Heart left ventricle (tissue), 16 donors: Measurements from ENCODE around the gene ESYT2. TPM values are rescaled to one million over a fixed set of nuclear protein-coding genes. Genes with fewer than 3 reads are reported as not detected.
A peak's percentile ranks its signal among the peaks of the same experiment; 100 is the strongest.

ENCODE experiments used
- ATAC-seq, 4 donors: fragments of 200-7000 bp; cut with Tn5 transposase; one replicate each; pipeline ENCODE4 v1.9.1; 2020 to 2022; ENCODE audit warnings: moderate library complexity in 4 of 4, mild to moderate bottlenecking in 3 of 4, moderate number of reproducible peaks in 1 of 4
- DNase-seq, 5 donors: peaks; one replicate each; pipeline ENCODE4 v3.0.0-alpha.2; 2020
- H3K27ac ChIP-seq, 12 donors: fragments of 200-600 bp; sonication (generic) in 4 of 12; one replicate each; pipeline versions ENCODE4 v1.5.0 to v1.8.0; 2016 to 2022; ENCODE audit warnings: mild to moderate bottlenecking in 2 of 12
- H3K27me3 ChIP-seq, 9 donors: fragments of 200-600 bp; sonication (generic) in 2 of 9; one replicate each; pipeline versions ENCODE4 v1.5.1 to v1.8.0; 2016 to 2022; ENCODE audit warnings: mild to moderate bottlenecking in 3 of 9
- H3K36me3 ChIP-seq, 9 donors: fragments of 200-600 bp; sonication (generic) in 2 of 9; one replicate each; pipeline versions ENCODE4 v1.5.0 to v1.8.0; 2018 to 2022; ENCODE audit warnings: mild to moderate bottlenecking in 2 of 9
- H3K4me1 ChIP-seq, 12 donors: fragments of 200-600 bp; sonication (generic) in 4 of 12; one replicate each; pipeline versions ENCODE4 v1.5.0 to v1.8.0; 2016 to 2022; ENCODE audit warnings: mild to moderate bottlenecking in 3 of 12
- H3K4me3 ChIP-seq, 12 donors: fragments of 200-600 bp; sonication (generic) in 4 of 12; one replicate each; pipeline versions ENCODE4 v1.5.0 to v1.8.0; 2017 to 2022; ENCODE audit warnings: mild to moderate bottlenecking in 9 of 12, moderate library complexity in 4 of 12
- H3K9me3 ChIP-seq, 12 donors: fragments of 200-600 bp; sonication (generic) in 4 of 12; one replicate each; pipeline versions ENCODE4 v1.5.0 to v1.8.0; 2016 to 2022; ENCODE audit warnings: mild to moderate bottlenecking in 1 of 12
- POLR2A ChIP-seq, 2 donors: fragments of 450-650 bp; IDR thresholded peaks; one replicate each; pipeline ENCODE4 v1.6.1; 2017; ENCODE audit warnings: antibody characterized with exemption in 2 of 2, mild to moderate bottlenecking in 2 of 2, moderate library complexity in 2 of 2
- WGBS, 4 donors: extraction: QIAGEN DNeasy Blood & Tissue Kit in 2 of 4; methylation state at CpG; one replicate each; pipeline versions ENCODE4 v1.1.5 to v1.1.7; 2013 to 2018; 5-methylcytosine and 5-hydroxymethylcytosine counted together
- intact Hi-C, 10 donors: fragments of 100-400 bp; cut with DNase I; formaldehyde crosslinking; loops; one replicate each; pipeline versions ENCODE4 v1.11.1 to v1.14.2; 2022
- polyA plus RNA-seq, 2 donors: library from polyadenylated mRNA; stranded (reverse); fragments of 200-250 nt; gene quantifications; one replicate each; pipeline ENCODE4 v1.2.3, GENCODE V29; 2013
- total RNA-seq, 9 donors: library from RNA; depleted of rRNA in 2 of 9; stranded (reverse); fragments of >200 nt in 2 of 9; fragmentation: NEBNext Ultra II Directional in 3 of 9; extraction: Animal tissue kit (Norgen Biotek cat#: 25700) in 3 of 9; gene quantifications; one replicate each; pipeline versions ENCODE4 v1.1.0 to v1.2.4, GENCODE V29; 2016 to 2023
- TF ChIP-seq, protein P1 (sequence below), 12 donors: fragments of 200-600 bp; sonication (generic) in 4 of 12; IDR thresholded peaks; one replicate each; pipeline versions ENCODE4 v1.5.0 to v1.8.0; 2018 to 2022; ENCODE audit warnings: antibody characterized with exemption in 12 of 12, mild to moderate bottlenecking in 5 of 12
- donor health status: ischemic (EF 13 %, LVEDD 7.1; RV severe dilation, severe dysfunction).
- donor health status: healthy with polysubstance abuse.
- donor health status: DM: no; HTN: yes; CAD: no.
- donor health status: DM: no; HTN: no; CAD: no.
- donor health status: ischemic (EF 25% LVEDD 6.9; RV normal size, moderate dysfunction).
- donor health status: ischemic (EF 25% LVEDD 5.7; RV mildly dilated, moderate dysfunction).
- donor health status: healthy.
- donor health status: DM: yes; HTN: yes; CAD: no.
- donor health status: ischemic (EF 35%, LVEDD 5.7; RV mildly dilated, moderate dysfunction).
- donor health status: nonischemic (EF 11% LVEDD 7.7; RV severe dilation, severe dysfunction).
- donor health status: DM: yes; HTN: yes; CAD: no.
- donor health status: PGD.
- donor health status: ischemic (EF 29% LVEDD 5.4; RV normal size, mild dysfunction).
- donor health status: nonischemic (EF 23%, LVEDD 6.1; RV moderate dilation, normal function).

Gene ESYT2
- total and polyA plus RNA-seq, 11 donors: 16.2 to 91.8 (median 49.8) TPM

DNA sequence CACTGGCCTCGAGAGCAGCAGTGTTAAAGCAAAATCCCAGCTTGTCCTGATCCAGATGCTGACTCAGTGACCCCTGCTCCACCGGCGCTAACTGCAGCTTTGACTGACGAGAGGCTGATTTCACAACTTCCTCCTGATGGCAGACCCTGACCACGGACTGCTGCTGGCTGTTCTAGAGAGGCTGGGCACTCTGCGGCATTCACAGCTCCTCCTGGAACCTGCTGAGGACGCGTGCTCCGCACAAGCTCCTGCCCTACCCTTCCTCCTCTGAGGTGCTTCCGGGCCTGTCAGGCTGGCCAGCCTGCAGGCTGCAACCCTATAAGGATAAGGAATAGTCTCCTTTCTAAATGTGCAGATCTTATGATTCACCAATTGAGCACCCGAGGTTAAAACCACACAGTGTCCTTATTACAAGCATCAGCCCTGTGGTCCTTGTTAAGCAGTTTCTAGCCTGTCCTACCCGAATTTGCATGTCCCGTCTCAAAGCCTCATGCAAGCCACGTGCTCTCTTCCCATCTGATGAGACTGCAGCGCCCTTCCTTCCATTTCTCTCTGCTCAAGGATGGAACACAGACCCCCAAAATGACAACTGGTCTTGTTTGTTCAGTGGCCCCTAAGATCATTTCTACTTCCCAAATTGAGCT lies 89.2 kb downstream of the ESYT2 start:
- intact Hi-C loops: no loop called here
- peak overlapping the region in 3 of 12 donors; percentile 8 to 75 (median 16) for H3K27ac ChIP-seq
- 69 to 91% (median 79%) methylated on average over 14 to 15 of the region's 15 CpGs for WGBS, 4 donors
- no peak for DNase-seq
- H3K36me3 ChIP-seq: peaks cover 4 to 100% (median 97%) of the 10 kb centered on the region in 9 donors
- peaks cover 0 to 16% (median 0%) of the 10 kb centered on the region in 12 donors for H3K4me1 ChIP-seq
- peak in 3 of 4 donors; percentile 32 to 68 (median 49) for ATAC-seq
- H3K9me3 ChIP-seq: no peaks in the 10 kb centered on the region
- H3K27me3 ChIP-seq: no peaks in the 10 kb centered on the region
- TF ChIP-seq POLR2A (IDR thresholded peaks at IDR 0.05): no peak
- TF ChIP-seq, protein P1, sequence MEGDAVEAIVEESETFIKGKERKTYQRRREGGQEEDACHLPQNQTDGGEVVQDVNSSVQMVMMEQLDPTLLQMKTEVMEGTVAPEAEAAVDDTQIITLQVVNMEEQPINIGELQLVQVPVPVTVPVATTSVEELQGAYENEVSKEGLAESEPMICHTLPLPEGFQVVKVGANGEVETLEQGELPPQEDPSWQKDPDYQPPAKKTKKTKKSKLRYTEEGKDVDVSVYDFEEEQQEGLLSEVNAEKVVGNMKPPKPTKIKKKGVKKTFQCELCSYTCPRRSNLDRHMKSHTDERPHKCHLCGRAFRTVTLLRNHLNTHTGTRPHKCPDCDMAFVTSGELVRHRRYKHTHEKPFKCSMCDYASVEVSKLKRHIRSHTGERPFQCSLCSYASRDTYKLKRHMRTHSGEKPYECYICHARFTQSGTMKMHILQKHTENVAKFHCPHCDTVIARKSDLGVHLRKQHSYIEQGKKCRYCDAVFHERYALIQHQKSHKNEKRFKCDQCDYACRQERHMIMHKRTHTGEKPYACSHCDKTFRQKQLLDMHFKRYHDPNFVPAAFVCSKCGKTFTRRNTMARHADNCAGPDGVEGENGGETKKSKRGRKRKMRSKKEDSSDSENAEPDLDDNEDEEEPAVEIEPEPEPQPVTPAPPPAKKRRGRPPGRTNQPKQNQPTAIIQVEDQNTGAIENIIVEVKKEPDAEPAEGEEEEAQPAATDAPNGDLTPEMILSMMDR (IDR thresholded peaks at IDR 0.05): no peak
- no peak overlapping the region for H3K4me3 ChIP-seq

DNA sequence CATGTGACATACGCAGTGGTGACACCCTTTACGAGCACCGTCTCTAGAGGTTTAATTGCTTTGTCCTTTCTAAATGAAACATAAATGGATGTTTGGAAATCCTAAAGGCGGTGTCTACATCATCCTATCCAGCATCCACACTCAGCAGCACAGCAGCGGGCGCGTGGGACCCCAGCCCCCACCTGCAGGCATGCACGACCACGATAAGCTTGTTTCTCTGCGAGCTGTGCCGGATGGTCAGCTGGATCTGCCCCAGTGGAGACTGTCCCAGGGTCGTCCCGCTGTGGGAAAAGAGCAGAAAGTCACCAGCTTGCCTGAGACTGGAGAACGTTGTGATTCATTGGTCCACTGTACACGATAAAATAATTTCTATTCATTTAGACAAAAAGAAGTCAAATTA lies 90.5 kb downstream of the ESYT2 start:
- 82 to 94% (median 90%) methylated on average over 15 of the region's 15 CpGs for WGBS, 4 donors
- H3K27me3 ChIP-seq: no peaks in the 10 kb centered on the region
- peaks cover 0 to 16% (median 0%) of the 10 kb centered on the region in 12 donors for H3K4me1 ChIP-seq
- TF ChIP-seq, protein P1 (IDR thresholded peaks at IDR 0.05): no peak
- no peak for TF ChIP-seq POLR2A (IDR thresholded peaks at IDR 0.05)
- H3K27ac ChIP-seq: no peak overlapping the region
- H3K9me3 ChIP-seq: no peaks in the 10 kb centered on the region
- peaks cover 4 to 100% (median 98%) of the 10 kb centered on the region in 9 donors for H3K36me3 ChIP-seq
- no peak for ATAC-seq
- DNase-seq: no peak
- intact Hi-C loops: no loop called here
- no peak overlapping the region for H3K4me3 ChIP-seq

DNA sequence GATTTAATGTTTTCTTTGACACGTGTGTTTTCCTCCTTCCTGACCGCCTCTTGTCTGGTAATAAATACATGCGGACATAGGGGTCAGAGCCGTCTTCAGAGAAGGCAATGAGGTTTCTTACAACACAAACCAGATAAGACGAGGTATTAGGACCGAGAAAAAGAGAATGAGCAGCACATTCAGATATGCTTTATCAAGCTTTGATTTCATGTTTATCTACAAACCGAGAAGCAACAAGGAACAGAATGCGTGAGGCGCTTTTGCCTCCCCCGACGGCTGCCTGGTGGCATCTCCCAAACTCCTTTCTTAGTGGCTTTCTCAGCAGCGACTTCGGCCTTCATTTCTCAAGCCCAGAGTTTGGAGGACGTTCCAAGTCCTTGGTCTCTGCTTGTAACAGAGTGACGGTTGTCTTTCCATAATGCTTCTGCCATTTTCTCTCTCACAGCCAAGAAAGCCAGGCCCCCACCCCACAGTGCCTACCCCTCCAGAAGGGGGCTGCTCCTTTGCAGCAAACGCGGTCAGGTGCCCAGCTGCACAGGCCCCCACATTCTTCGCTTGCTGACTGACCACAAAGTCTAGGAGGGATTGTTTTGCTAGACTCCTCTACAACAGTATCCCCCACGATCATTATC lies 92.1 kb downstream of the ESYT2 start:
- DNase-seq: no peak
- TF ChIP-seq, protein P1 (IDR thresholded peaks at IDR 0.05): no peak
- no peak for TF ChIP-seq POLR2A (IDR thresholded peaks at IDR 0.05)
- H3K9me3 ChIP-seq: no peaks in the 10 kb centered on the region
- H3K27me3 ChIP-seq: no peaks in the 10 kb centered on the region
- no peak for ATAC-seq
- 87 to 90% (median 89%) methylated on average over 19 of the region's 19 CpGs for WGBS, 4 donors
- no peak overlapping the region for H3K27ac ChIP-seq
- intact Hi-C loops: no loop called here
- H3K4me1 ChIP-seq: peaks cover 0 to 16% (median 0%) of the 10 kb centered on the region in 12 donors
- H3K36me3 ChIP-seq: peaks cover 4 to 100% (median 96%) of the 10 kb centered on the region in 9 donors
- no peak overlapping the region for H3K4me3 ChIP-seq

DNA sequence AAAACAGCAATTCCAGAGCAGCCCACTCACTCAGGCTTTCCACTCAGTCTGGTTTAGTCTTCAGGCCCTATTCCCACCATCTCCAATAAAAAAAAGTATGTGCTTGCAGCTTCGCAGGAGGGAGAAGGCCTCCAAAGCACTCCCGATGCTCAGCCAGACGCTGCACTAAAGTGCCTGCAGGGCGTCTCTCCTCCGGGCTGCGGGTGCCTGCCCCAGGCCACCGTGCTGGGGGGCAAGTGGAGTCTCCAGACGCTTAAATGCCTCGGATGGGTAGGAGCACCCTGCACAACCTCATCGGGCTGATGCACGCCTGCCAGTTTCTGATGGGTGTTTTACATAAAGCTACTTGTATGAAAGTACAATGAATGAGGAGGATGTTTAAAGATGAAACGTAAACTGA lies 93.4 kb downstream of the ESYT2 start:
- Histone ChIP-seq H3K9me3 (no peaks in the 10 kb centered on the region), H3K4me1 (peaks cover 0 to 17% (median 0%) of the 10 kb centered on the region in 12 donors), H3K36me3 (peaks cover 4 to 99% (median 96%) of the 10 kb centered on the region in 9 donors), H3K27ac (no peak overlapping the region), H3K4me3 (no peak overlapping the region), H3K27me3 (no peaks in the 10 kb centered on the region)
- no peak for ATAC-seq
- intact Hi-C loops: no loop called here
- TF ChIP-seq, protein P1 (IDR thresholded peaks at IDR 0.05): no peak
- TF ChIP-seq POLR2A (IDR thresholded peaks at IDR 0.05): no peak
- DNase-seq: no peak
- 88 to 98% (median 94%) methylated on average over 9 to 12 of the region's 12 CpGs for WGBS, 4 donors
